ENCODE results near the gene SNX25.

- TF ChIP-seq CTCF (IDR thresholded peaks at IDR 0.05 in 4 of 5, conservative IDR thresholded peaks at IDR 0.05 in 1 of 5) (peak in 2 of 5 experiments; percentile 10 to 13), POLR2A (IDR thresholded peaks at IDR 0.05) (peak; percentile 84 to 87)
These were observed 5.7 kb upstream of the SNX25 start, which contains the start of gene CFAP97 for GRCh38 chr4:185203486-185204237.

Data from gastrocnemius medialis (tissue), 4 donors.